Liver (tissue), 9 donors: ENCODE measurements around the gene CCDC141. TPM values are rescaled to one million over a fixed set of nuclear protein-coding genes. Genes with fewer than 3 reads are reported as not detected.

Experiments
- DNase-seq: peaks from one replicate; pipeline ENCODE4 v3.0.0-alpha.2; 2017; ENCODE audit warnings: low spot score
- H3K27ac ChIP-seq, 2 donors: one replicate each; pipeline ENCODE4 v1.7.0; 2013; ENCODE audit warnings: inconsistent platforms in 2 of 2, low read length in 2 of 2, control low read depth in 1 of 2, low read depth in 1 of 2, mild to moderate bottlenecking in 1 of 2
- H3K27me3 ChIP-seq, 4 donors: one replicate each; pipeline versions ENCODE4 v1.6.1 to v1.7.0; 2013; ENCODE audit warnings: low read length in 3 of 4, inconsistent platforms in 1 of 4, mild to moderate bottlenecking in 1 of 4, moderate library complexity in 1 of 4; ENCODE audit not compliant: control insufficient read depth in 4 of 4, insufficient read depth in 4 of 4
- H3K36me3 ChIP-seq, 4 donors: one replicate each; pipeline versions ENCODE4 v1.6.1 to v1.7.0; 2013; ENCODE audit warnings: low read length in 3 of 4, mild to moderate bottlenecking in 3 of 4, low read depth in 1 of 4, moderate library complexity in 1 of 4; ENCODE audit not compliant: control insufficient read depth in 4 of 4, insufficient read depth in 3 of 4
- H3K4me1 ChIP-seq, 4 donors: one replicate each; pipeline versions ENCODE4 v1.6.1 to v1.7.0; 2013; ENCODE audit warnings: low read length in 3 of 4, mild to moderate bottlenecking in 3 of 4, moderate library complexity in 1 of 4; ENCODE audit not compliant: control insufficient read depth in 4 of 4, insufficient read depth in 4 of 4
- H3K4me3 ChIP-seq, 3 donors: one replicate each; pipeline versions ENCODE4 v1.6.1 to v1.7.0; 2013; ENCODE audit warnings: low read length in 3 of 3, control low read depth in 1 of 3, low read depth in 1 of 3, mild to moderate bottlenecking in 1 of 3
- H3K9ac ChIP-seq, 2 donors: one replicate each; pipeline ENCODE4 v1.7.0; 2013; ENCODE audit warnings: low read length in 2 of 2, mild to moderate bottlenecking in 2 of 2, moderate library complexity in 2 of 2, control low read depth in 1 of 2, low read depth in 1 of 2
- H3K9me3 ChIP-seq, 4 donors: one replicate each; pipeline versions ENCODE4 v1.6.1 to v1.7.0; 2013; ENCODE audit warnings: low read length in 3 of 4; ENCODE audit not compliant: control insufficient read depth in 4 of 4
- ATF3 ChIP-seq: IDR thresholded peaks from 2 replicates; pipeline ENCODE4 v1.6.1; 2016; ENCODE audit warnings: antibody characterized with exemption
- CTCF ChIP-seq: fragments of 150-350 bp; IDR thresholded peaks from 2 replicates; pipeline ENCODE4 v1.5.1; 2017; ENCODE audit warnings: improper control_type of control experiment, low read depth, low read length; ENCODE audit not compliant: missing input control
- EGR1 ChIP-seq, 2 donors: IDR thresholded peaks; 2 replicates each; pipeline ENCODE4 v1.6.1; 2016 to 2018; ENCODE audit warnings: antibody characterized with exemption in 2 of 2, low read depth in 2 of 2
- FOXA1 ChIP-seq: IDR thresholded peaks from 2 replicates; pipeline ENCODE4 v1.6.1; 2016; ENCODE audit warnings: antibody characterized with exemption
- FOXA2 ChIP-seq: IDR thresholded peaks from 2 replicates; pipeline ENCODE4 v1.6.1; 2016; ENCODE audit warnings: antibody characterized with exemption
- GABPA ChIP-seq, 2 donors: IDR thresholded peaks in 1 of 2; conservative IDR thresholded peaks in 1 of 2; 2 replicates each; pipeline ENCODE4 v1.6.1; 2016; ENCODE audit warnings: antibody characterized with exemption in 2 of 2, mild to moderate bottlenecking in 1 of 2, moderate library complexity in 1 of 2
- HNF4A ChIP-seq, 2 donors: conservative IDR thresholded peaks; 2 replicates each; pipeline ENCODE4 v1.6.1; 2016; ENCODE audit warnings: antibody characterized with exemption in 2 of 2, mild to moderate bottlenecking in 2 of 2
- HNF4G ChIP-seq: IDR thresholded peaks from 2 replicates; pipeline ENCODE4 v1.6.1; 2016; ENCODE audit warnings: antibody characterized with exemption
- JUND ChIP-seq, 2 donors: IDR thresholded peaks; 2 replicates each; pipeline ENCODE4 v1.6.1; 2016; ENCODE audit warnings: antibody characterized with exemption in 2 of 2
- MAX ChIP-seq: IDR thresholded peaks from 2 replicates; pipeline ENCODE4 v1.6.1; 2016; ENCODE audit warnings: antibody characterized with exemption
- NR2F2 ChIP-seq: IDR thresholded peaks from 2 replicates; pipeline ENCODE4 v1.6.1; 2016; ENCODE audit warnings: antibody characterized with exemption
- RAD21 ChIP-seq, 2 donors: IDR thresholded peaks; 2 replicates each; pipeline ENCODE4 v1.6.1; 2016; ENCODE audit warnings: antibody characterized with exemption in 2 of 2, mild to moderate bottlenecking in 2 of 2
- REST ChIP-seq: IDR thresholded peaks from 2 replicates; pipeline ENCODE4 v1.6.1; 2016; ENCODE audit warnings: antibody characterized with exemption, mild to moderate bottlenecking
- RXRA ChIP-seq, 2 donors: IDR thresholded peaks; 2 replicates each; pipeline ENCODE4 v1.6.1; 2017 to 2018; ENCODE audit warnings: antibody characterized with exemption in 2 of 2, mild to moderate bottlenecking in 1 of 2
- SP1 ChIP-seq: IDR thresholded peaks from 2 replicates; pipeline ENCODE4 v1.6.1; 2018; ENCODE audit warnings: antibody characterized with exemption, mild to moderate bottlenecking
- TAF1 ChIP-seq: conservative IDR thresholded peaks from 2 replicates; pipeline ENCODE4 v1.6.1; 2016; ENCODE audit warnings: antibody characterized with exemption, mild to moderate bottlenecking
- YY1 ChIP-seq: IDR thresholded peaks from 2 replicates; pipeline ENCODE4 v1.6.1; 2016; ENCODE audit warnings: antibody characterized with exemption, mild to moderate bottlenecking
- ZBTB33 ChIP-seq: IDR thresholded peaks from 2 replicates; pipeline ENCODE4 v1.6.1; 2016; ENCODE audit warnings: antibody characterized with exemption
- WGBS: extraction: QIAGEN DNeasy Blood & Tissue Kit; methylation state at CpG from one replicate; pipeline ENCODE4 v1.1.7; 2013; 5-methylcytosine and 5-hydroxymethylcytosine counted together
- polyA plus RNA-seq, 2 donors: library from polyadenylated mRNA; stranded (reverse) in 1 of 2; unstranded in 1 of 2; fragments of 200-250 nt in 1 of 2; fragments of >200 nt in 1 of 2; fragmentation: Nextera tagmentation in 1 of 2; extraction: Ambion mirVana in 1 of 2; gene quantifications; one replicate each; pipeline versions ENCODE4 v1.2.1 to v1.2.3, GENCODE V29; 2013 to 2015
- total RNA-seq, 2 donors: library from RNA; depleted of rRNA; stranded (reverse); fragments of >200 nt; gene quantifications; one replicate each; pipeline ENCODE4 v1.2.3, GENCODE V29; 2014
- donor health status: healthy.
- donor health status: healthy.
- donor health status: healthy.
- donor health status: healthy.
- donor health status: healthy.

Gene CCDC141
- total and polyA plus RNA-seq, 4 donors, result 0.05 to 1.0 (median 0.39) TPM

- no peaks in the 10 kb centered on the region for H3K4me1 ChIP-seq
- H3K27ac ChIP-seq, result no peak overlapping the region
- no peaks in the 10 kb centered on the region for H3K9me3 ChIP-seq
- no peaks in the 10 kb centered on the region for H3K36me3 ChIP-seq
- no peak overlapping the region for H3K4me3 ChIP-seq
- WGBS, result 89% methylated on average over 1 of the region's 1 CpG
- TF ChIP-seq HNF4G, result no peak
- no peak for TF ChIP-seq SP1
- no peak for TF ChIP-seq HNF4A (conservative IDR thresholded peaks at IDR 0.05)
- TF ChIP-seq JUND (IDR thresholded peaks at IDR 0.05), result no peak
- no peak for TF ChIP-seq RAD21 (IDR thresholded peaks at IDR 0.05)
- no peak for TF ChIP-seq CTCF
- TF ChIP-seq MAX, result no peak
- TF ChIP-seq NR2F2, result no peak
- no peak for TF ChIP-seq ATF3
- no peak for TF ChIP-seq ZBTB33
- no peak for TF ChIP-seq GABPA (IDR thresholded peaks at IDR 0.05 in 1 of 2, conservative IDR thresholded peaks at IDR 0.05 in 1 of 2)
- no peak for TF ChIP-seq FOXA2
- no peak for TF ChIP-seq FOXA1
- TF ChIP-seq TAF1, result no peak
- TF ChIP-seq EGR1 (IDR thresholded peaks at IDR 0.05; ENCODE audit: low read depth in 2 of 2), result no peak
- no peak for TF ChIP-seq REST
- no peak for TF ChIP-seq RXRA (IDR thresholded peaks at IDR 0.05)
- no peak for TF ChIP-seq YY1
- H3K9ac ChIP-seq, result no peak overlapping the region
- H3K27me3 ChIP-seq, result no peaks in the 10 kb centered on the region
- DNase-seq, result no peak
Observed at GRCh38 chr2:178825183-178825582, 224.8 kb downstream of the CCDC141 start.
